Suprapubic skin (tissue), 4 donors: ENCODE data around the gene CNPY4. TPM values are rescaled to one million over a fixed set of nuclear protein-coding genes. Genes with fewer than 3 reads are reported as not detected.
"Not testable (repeated sequence)": the region's sequence is repeated elsewhere in the genome, so short reads cannot be mapped to it uniquely, and the experiment has no call there.

ENCODE experiments used
- DNase-seq, 2 donors: peaks; one replicate each; pipeline ENCODE4 v3.0.0-alpha.2; 2019; ENCODE audit warnings: low spot score in 2 of 2
- H3K27ac ChIP-seq: fragments of 200-600 bp; sonication (generic); one replicate; pipeline ENCODE4 v1.5.1; 2019
- H3K27me3 ChIP-seq: fragments of 200-600 bp; sonication (generic); one replicate; pipeline ENCODE4 v1.5.1; 2019
- H3K36me3 ChIP-seq: fragments of 200-600 bp; sonication (generic); one replicate; pipeline ENCODE4 v1.5.1; 2019
- H3K4me1 ChIP-seq: fragments of 200-600 bp; sonication (generic); one replicate; pipeline ENCODE4 v1.5.1; 2019
- H3K4me3 ChIP-seq: fragments of 200-600 bp; sonication (generic); one replicate; pipeline ENCODE4 v1.5.1; 2019; ENCODE audit warnings: mild to moderate bottlenecking
- H3K9me3 ChIP-seq: fragments of 200-600 bp; sonication (generic); one replicate; pipeline ENCODE4 v1.5.1; 2019
- CTCF ChIP-seq, 2 donors: fragments of 200-600 bp in 1 of 2; fragments of 450-650 bp in 1 of 2; sonication (generic) in 1 of 2; IDR thresholded peaks; one replicate each; pipeline ENCODE4 v1.5.1; 2016 to 2019; ENCODE audit warnings: antibody characterized with exemption in 2 of 2, mild to moderate bottlenecking in 1 of 2, moderate library complexity in 1 of 2
- EP300 ChIP-seq: sonication (generic); formaldehyde crosslinking; IDR thresholded peaks from one replicate; pipeline ENCODE4 v1.6.1; 2017; ENCODE audit warnings: antibody characterized with exemption
- POLR2A ChIP-seq, 2 donors: fragments of 450-650 bp; IDR thresholded peaks; one replicate each; pipeline ENCODE4 v1.6.1; 2017; ENCODE audit warnings: antibody characterized with exemption in 2 of 2, mild to moderate bottlenecking in 2 of 2, moderate library complexity in 2 of 2
- POLR2AphosphoS5 ChIP-seq, 3 donors: sonication (generic); formaldehyde crosslinking; IDR thresholded peaks; one replicate each; pipeline ENCODE4 v1.6.1; 2017; ENCODE audit warnings: antibody characterized with exemption in 3 of 3
- WGBS: methylation state at CpG from one replicate; pipeline ENCODE4 v1.1.5; 2018; 5-methylcytosine and 5-hydroxymethylcytosine counted together
- total RNA-seq, 4 donors: library from RNA; depleted of rRNA; stranded (reverse); fragments of >200 nt; gene quantifications; one replicate each; pipeline ENCODE4 v1.1.0, GENCODE V29; 2016

CNPY4 gene
- total RNA-seq, 4 donors from 2014 or later: 4.5 to 7.1 (median 5.4) TPM

DNA sequence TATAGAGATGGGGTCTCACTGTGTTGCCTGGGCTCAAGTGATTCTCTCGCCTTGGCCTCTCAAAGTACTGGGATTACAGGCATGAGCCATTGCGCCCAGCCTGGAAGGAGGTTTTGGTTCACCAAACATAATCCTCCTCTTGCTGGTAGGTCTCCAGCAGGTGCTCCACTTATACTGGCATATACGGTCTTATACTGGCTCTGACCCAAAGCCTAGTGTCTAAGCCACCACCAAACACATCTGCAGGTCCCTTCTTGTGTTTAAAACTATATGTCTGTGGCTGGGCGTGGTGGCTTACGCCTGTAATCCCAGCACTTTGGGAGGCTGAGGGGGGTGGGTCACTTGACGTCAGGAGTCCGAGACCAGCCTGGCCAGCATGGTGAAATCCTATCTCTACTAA, 12.7 kb downstream of the CNPY4 start:
- no peak for TF ChIP-seq POLR2A (IDR thresholded peaks at IDR 0.05)
- no peaks in the 10 kb centered on the region for H3K9me3 ChIP-seq
- H3K27ac ChIP-seq: no peak overlapping the region
- no peaks in the 10 kb centered on the region for H3K36me3 ChIP-seq
- DNase-seq: no peak
- H3K27me3 ChIP-seq: no peaks in the 10 kb centered on the region
- H3K4me1 ChIP-seq: peaks cover 22% of the 10 kb centered on the region
- H3K4me3 ChIP-seq: no peak overlapping the region
- WGBS: 57% methylated on average over 7 of the region's 7 CpGs

- Histone ChIP-seq H3K9me3 (no peaks in the 10 kb centered on the region), H3K4me3 (no peak overlapping the region), H3K27ac (no peak overlapping the region), H3K36me3 (no peaks in the 10 kb centered on the region), H3K27me3 (no peaks in the 10 kb centered on the region), H3K4me1 (peaks cover 18% of the 10 kb centered on the region)
- no peak for TF ChIP-seq EP300
- TF ChIP-seq CTCF (IDR thresholded peaks at IDR 0.05): peak; percentile 86 to 88
- TF ChIP-seq POLR2A (IDR thresholded peaks at IDR 0.05): no peak
- no peak for TF ChIP-seq POLR2AphosphoS5 (IDR thresholded peaks at IDR 0.05)
- WGBS: 35% methylated on average over 3 of the region's 3 CpGs
- no peak for DNase-seq
Observed at GRCh38 chr7:100132697-100133151, 13.3 kb downstream of the CNPY4 start.

- Histone ChIP-seq H3K9me3 (no peaks in the 10 kb centered on the region), H3K4me1 (no peaks in the 10 kb centered on the region), H3K4me3 (no peak overlapping the region), H3K27ac (no peak overlapping the region), H3K36me3 (no peaks in the 10 kb centered on the region), H3K27me3 (no peaks in the 10 kb centered on the region)
- TF ChIP-seq CTCF (IDR thresholded peaks at IDR 0.05): no peak
- no peak for TF ChIP-seq POLR2AphosphoS5 (IDR thresholded peaks at IDR 0.05)
- TF ChIP-seq EP300: no peak
- no peak for TF ChIP-seq POLR2A (IDR thresholded peaks at IDR 0.05)
- WGBS: 67% methylated on average over 13 of the region's 13 CpGs
- DNase-seq: no peak
Observed at GRCh38 chr7:100137851-100138760, 18.7 kb downstream of the CNPY4 start.

DNA sequence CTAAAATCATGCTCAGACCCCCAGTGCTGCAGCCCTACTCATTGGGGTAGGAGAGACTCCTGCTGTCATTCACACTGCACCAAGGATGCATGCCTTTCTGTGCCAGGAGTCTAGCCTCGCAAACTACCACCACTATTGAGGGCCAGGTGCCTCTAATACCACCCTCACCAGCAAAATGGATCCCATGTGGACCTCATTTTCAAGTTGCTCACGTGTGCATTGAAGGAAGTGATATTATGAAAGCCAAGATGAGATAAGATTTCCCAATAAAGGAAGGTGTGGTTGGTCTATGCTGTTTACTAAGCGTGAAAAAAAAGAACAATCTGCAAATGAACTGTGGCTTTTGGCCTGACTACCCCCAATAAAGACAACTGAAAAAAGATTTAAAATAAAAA, 22.1 kb downstream of the CNPY4 start:
- 31% methylated on average over 3 of the region's 3 CpGs for WGBS
- Histone ChIP-seq H3K9me3 (no peaks in the 10 kb centered on the region), H3K36me3 (no peaks in the 10 kb centered on the region), H3K27ac (peak overlapping the region; percentile 25), H3K4me3 (no peak overlapping the region), H3K27me3 (no peaks in the 10 kb centered on the region), H3K4me1 (no peaks in the 10 kb centered on the region)
- TF ChIP-seq POLR2A (IDR thresholded peaks at IDR 0.05) (no peak), POLR2AphosphoS5 (IDR thresholded peaks at IDR 0.05) (no peak), EP300 (no peak), CTCF (IDR thresholded peaks at IDR 0.05) (no peak)
- DNase-seq: no peak

DNA sequence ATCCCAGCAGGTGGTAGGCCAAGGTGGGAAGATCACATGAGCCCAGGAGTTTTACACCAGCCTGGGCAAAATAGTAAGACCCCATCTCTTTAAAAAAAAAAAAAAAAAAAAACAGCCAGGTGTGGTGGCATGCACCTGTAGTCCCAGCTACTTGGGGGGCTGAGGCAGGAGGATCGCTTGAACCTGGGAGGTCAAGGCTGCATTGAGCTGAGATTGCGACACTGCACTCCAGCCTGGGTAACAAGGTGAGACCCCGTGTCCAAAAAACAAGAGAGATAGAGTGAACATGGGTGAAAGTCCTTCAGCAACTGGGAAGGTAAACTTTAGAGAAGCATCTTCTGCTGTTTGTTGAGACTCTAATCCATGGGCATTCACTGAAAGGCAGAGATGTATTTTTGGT, 23.0 kb downstream of the CNPY4 start:
- WGBS: 93% methylated on average over 3 of the region's 3 CpGs

DNA sequence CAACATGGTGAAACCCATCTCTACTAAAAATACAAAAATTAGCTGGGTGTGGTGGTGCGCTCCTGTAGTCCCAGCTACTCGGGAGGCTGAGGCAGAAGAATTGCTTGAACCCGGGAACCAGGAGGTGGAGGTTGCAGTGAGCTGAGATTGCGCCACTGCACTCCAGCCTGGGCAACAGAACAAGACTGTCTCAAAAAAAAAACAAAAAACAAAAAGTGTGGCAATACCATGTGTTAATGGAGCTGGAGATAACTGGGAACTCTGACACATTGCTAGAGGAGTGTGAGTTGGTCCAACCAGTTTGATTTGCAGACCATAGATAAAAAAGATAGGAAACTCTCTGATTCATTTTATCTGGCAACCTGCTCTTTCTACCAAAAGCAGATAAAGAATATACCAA, 26.9 kb downstream of the CNPY4 start:
- peaks cover 28% of the 10 kb centered on the region for H3K4me1 ChIP-seq
- H3K9me3 ChIP-seq, H3K4me3 ChIP-seq, H3K36me3 ChIP-seq, DNase-seq, H3K27me3 ChIP-seq, H3K27ac ChIP-seq: not testable (repeated sequence)
- WGBS: 66% methylated on average over 4 of the region's 4 CpGs

More for the DNA sequence above, 23.0 kb downstream of the CNPY4 start:
- no peak for DNase-seq
- H3K36me3 ChIP-seq: no peaks in the 10 kb centered on the region
- H3K27ac ChIP-seq: no peak overlapping the region
- TF ChIP-seq POLR2AphosphoS5 (IDR thresholded peaks at IDR 0.05) (no peak), CTCF (IDR thresholded peaks at IDR 0.05) (no peak), EP300 (no peak), POLR2A (IDR thresholded peaks at IDR 0.05) (no peak)
- H3K9me3 ChIP-seq: no peaks in the 10 kb centered on the region
- no peaks in the 10 kb centered on the region for H3K27me3 ChIP-seq
- H3K4me3 ChIP-seq: no peak overlapping the region
- H3K4me1 ChIP-seq: peaks cover 5% of the 10 kb centered on the region
